Endodermal cell (in vitro differentiated cells): Measurements from ENCODE around the gene PF4V1. TPM values are rescaled to one million over a fixed set of nuclear protein-coding genes. Genes with fewer than 3 reads are reported as not detected.

Source experiments
- DNase-seq: peaks from one replicate; pipeline ENCODE4 v3.0.0-alpha.2; 2017
- H3K27ac ChIP-seq: 2 replicates; pipeline ENCODE4 v1.5.1; 2013; ENCODE audit warnings: mild to moderate bottlenecking, low read depth, low read length, moderate library complexity
- H3K27me3 ChIP-seq: 2 replicates; pipeline ENCODE4 v1.6.1; 2013; ENCODE audit warnings: mild to moderate bottlenecking, low read length, moderate library complexity; ENCODE audit not compliant: insufficient read depth, control insufficient read depth, poor library complexity, severe bottlenecking
- H3K36me3 ChIP-seq: 2 replicates; pipeline ENCODE4 v1.7.0; 2013; ENCODE audit warnings: mild to moderate bottlenecking, low read length, moderate library complexity; ENCODE audit not compliant: control insufficient read depth, insufficient read depth
- H3K4me1 ChIP-seq: one replicate; pipeline ENCODE4 v1.7.0; 2013; ENCODE audit warnings: low read length; ENCODE audit not compliant: control insufficient read depth, insufficient read depth
- H3K4me3 ChIP-seq: 2 replicates; pipeline ENCODE4 v1.5.1; 2013; ENCODE audit warnings: mild to moderate bottlenecking, low read length, moderate library complexity
- H3K9ac ChIP-seq: 2 replicates; pipeline ENCODE4 v1.6.1; 2013; ENCODE audit warnings: mild to moderate bottlenecking, low read length, moderate library complexity; ENCODE audit not compliant: poor library complexity, severe bottlenecking; ENCODE audit errors: extremely low read depth
- H3K9me3 ChIP-seq: 2 replicates; pipeline ENCODE4 v1.6.1; 2013; ENCODE audit warnings: mild to moderate bottlenecking, low read length, moderate library complexity; ENCODE audit not compliant: control insufficient read depth
- H3K27ac Mint-ChIP-seq: 2 replicates; pipeline ENCODE4 v1.8.0; 2020; ENCODE audit warnings: mixed read lengths
- H3K27me3 Mint-ChIP-seq: 2 replicates; pipeline ENCODE4 v1.8.0; 2021; ENCODE audit warnings: mild to moderate bottlenecking, mixed read lengths; ENCODE audit not compliant: insufficient read depth
- H3K36me3 Mint-ChIP-seq: 2 replicates; pipeline ENCODE4 v1.8.0; 2020; ENCODE audit warnings: low read depth, mixed read lengths
- H3K4me1 Mint-ChIP-seq: 2 replicates; pipeline ENCODE4 v1.8.0; 2020; ENCODE audit warnings: mixed read lengths
- H3K4me3 Mint-ChIP-seq: 2 replicates; pipeline ENCODE4 v1.8.0; 2020; ENCODE audit warnings: mild to moderate bottlenecking, moderate library complexity, mixed read lengths
- H3K9me3 Mint-ChIP-seq: 2 replicates; pipeline ENCODE4 v1.8.0; 2020; ENCODE audit warnings: mild to moderate bottlenecking, mixed read lengths
- CTCF ChIP-seq: fragments of 200-600 bp; sonication (generic); conservative IDR thresholded peaks from 2 replicates; pipeline ENCODE4 v1.5.0; 2021; ENCODE audit warnings: antibody characterized with exemption, mild to moderate bottlenecking
- WGBS, 2 experiments: methylation state at CpG; one replicate each; pipeline versions ENCODE4 v1.1.5 to v1.1.7; 2013; ENCODE audit warnings: missing lambda C conversion rate in 2 of 2, mixed read lengths in 1 of 2; ENCODE audit not compliant: insufficient coverage in 1 of 2, insufficient read length in 1 of 2; 5-methylcytosine and 5-hydroxymethylcytosine counted together
- total RNA-seq, 2 donors: library from RNA; stranded (reverse); fragmentation: NEBNext Ultra II Directional in 1 of 2; extraction: Animal tissue kit (Norgen Biotek cat#: 25700) in 1 of 2; gene quantifications; 2 replicates in 1 of 2; 3 replicates in 1 of 2; pipeline ENCODE4 v1.2.1, GENCODE V29; 2021

Gene PF4V1
- total RNA-seq, 2 donors from 2014 or later: not detected

- no peak overlapping the region for H3K4me3 Mint-ChIP-seq
- no peak for TF ChIP-seq CTCF
- no peak for DNase-seq
Measured at GRCh38 chr4:73885574-73886267, 32.6 kb downstream of the PF4V1 start.

GRCh38 chr4:73891326-73891725 lies 38.2 kb downstream of the PF4V1 start:
- H3K9me3 Mint-ChIP-seq: no peaks in the 10 kb centered on the region
- 95% methylated on average over 4 of the region's 4 CpGs; no CpG with 5 or more reads in 1 of the 2 experiments for WGBS, 2 experiments

More at GRCh38 chr4:73885574-73886267, 32.6 kb downstream of the PF4V1 start:
- Mint-ChIP-seq H3K27ac (no peak overlapping the region), H3K36me3 (no peaks in the 10 kb centered on the region), H3K27me3 (no peaks in the 10 kb centered on the region), H3K9me3 (no peaks in the 10 kb centered on the region), H3K4me1 (no peaks in the 10 kb centered on the region)
- Histone ChIP-seq H3K4me3 (no peak overlapping the region), H3K27me3 (no peaks in the 10 kb centered on the region), H3K36me3 (no peaks in the 10 kb centered on the region), H3K9me3 (no peaks in the 10 kb centered on the region), H3K9ac (no peak overlapping the region), H3K4me1 (no peaks in the 10 kb centered on the region), H3K27ac (no peak overlapping the region)
- 87 to 97% methylated on average over 3 to 4 of the region's 4 CpGs for WGBS, 2 experiments

GRCh38 chr4:73891739-73892405 lies 38.8 kb downstream of the PF4V1 start:
- Histone ChIP-seq H3K27me3 (no peaks in the 10 kb centered on the region), H3K36me3 (no peaks in the 10 kb centered on the region), H3K9ac (no peak overlapping the region), H3K4me3 (no peak overlapping the region), H3K4me1 (no peaks in the 10 kb centered on the region), H3K9me3 (no peaks in the 10 kb centered on the region), H3K27ac (no peak overlapping the region)
- Mint-ChIP-seq H3K36me3 (no peaks in the 10 kb centered on the region), H3K9me3 (no peaks in the 10 kb centered on the region), H3K4me1 (peaks cover 5% of the 10 kb centered on the region), H3K4me3 (no peak overlapping the region), H3K27me3 (no peaks in the 10 kb centered on the region), H3K27ac (no peak overlapping the region)
- 82% methylated on average over 1 of the region's 1 CpG; no CpG with 5 or more reads in 1 of the 2 experiments for WGBS, 2 experiments
- no peak for DNase-seq
- no peak for TF ChIP-seq CTCF

More at GRCh38 chr4:73891326-73891725, 38.2 kb downstream of the PF4V1 start:
- no peak for TF ChIP-seq CTCF
- no peak for DNase-seq
- Histone ChIP-seq H3K27ac (no peak overlapping the region), H3K4me3 (no peak overlapping the region), H3K4me1 (no peaks in the 10 kb centered on the region), H3K9ac (no peak overlapping the region), H3K9me3 (no peaks in the 10 kb centered on the region), H3K36me3 (no peaks in the 10 kb centered on the region), H3K27me3 (no peaks in the 10 kb centered on the region)
- no peaks in the 10 kb centered on the region for H3K36me3 Mint-ChIP-seq
- H3K4me3 Mint-ChIP-seq: no peak overlapping the region
- peaks cover 5% of the 10 kb centered on the region for H3K4me1 Mint-ChIP-seq
- no peak overlapping the region for H3K27ac Mint-ChIP-seq
- H3K27me3 Mint-ChIP-seq: no peaks in the 10 kb centered on the region
